HK-2 (cell line): Measurements from ENCODE around the gene MYOT.

ENCODE experiments used
- DNase-seq: peaks from one replicate; pipeline ENCODE4 v3.0.0-alpha.2; 2018; ENCODE audit not compliant: unreplicated experiment

Gene MYOT

DNA sequence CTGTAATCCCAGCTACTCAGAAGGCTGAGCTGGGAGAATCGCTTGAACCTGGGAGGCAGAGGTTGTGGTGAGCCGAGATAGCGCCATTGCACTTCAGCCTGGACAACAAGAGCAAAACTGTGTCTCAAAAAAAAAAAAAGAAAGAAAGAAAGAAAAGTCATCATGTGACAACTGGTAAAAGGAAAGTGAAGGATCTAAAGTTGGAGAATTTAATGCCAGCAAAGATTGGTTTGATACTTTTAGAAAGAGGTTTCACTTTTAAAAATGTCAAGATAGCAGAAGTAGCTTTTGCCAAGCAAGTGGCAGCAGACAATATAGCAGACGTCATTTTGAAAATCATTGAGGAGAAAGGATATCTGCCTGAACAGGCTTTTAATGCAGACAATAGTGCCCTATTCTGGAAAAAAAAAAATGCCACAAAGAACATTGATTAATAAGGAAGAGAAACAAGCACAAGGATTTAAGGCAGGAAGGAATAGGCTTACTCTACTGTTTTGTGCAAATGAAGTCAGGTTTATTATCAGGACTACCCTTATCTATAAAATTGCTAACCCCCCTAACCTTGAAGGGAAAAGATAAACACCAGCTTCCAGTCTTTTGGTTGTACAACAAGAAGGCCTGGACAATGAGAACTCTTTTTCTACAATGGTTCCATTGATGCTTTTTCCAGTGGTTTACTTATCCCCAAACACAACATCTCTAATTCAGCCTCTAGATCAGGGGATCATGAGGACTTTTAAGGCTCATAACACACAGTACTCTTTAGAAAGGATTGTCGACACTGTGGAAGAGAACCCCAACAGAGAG, 33.6 kb downstream of the MYOT start:
- DNase-seq, result no peak

DNA sequence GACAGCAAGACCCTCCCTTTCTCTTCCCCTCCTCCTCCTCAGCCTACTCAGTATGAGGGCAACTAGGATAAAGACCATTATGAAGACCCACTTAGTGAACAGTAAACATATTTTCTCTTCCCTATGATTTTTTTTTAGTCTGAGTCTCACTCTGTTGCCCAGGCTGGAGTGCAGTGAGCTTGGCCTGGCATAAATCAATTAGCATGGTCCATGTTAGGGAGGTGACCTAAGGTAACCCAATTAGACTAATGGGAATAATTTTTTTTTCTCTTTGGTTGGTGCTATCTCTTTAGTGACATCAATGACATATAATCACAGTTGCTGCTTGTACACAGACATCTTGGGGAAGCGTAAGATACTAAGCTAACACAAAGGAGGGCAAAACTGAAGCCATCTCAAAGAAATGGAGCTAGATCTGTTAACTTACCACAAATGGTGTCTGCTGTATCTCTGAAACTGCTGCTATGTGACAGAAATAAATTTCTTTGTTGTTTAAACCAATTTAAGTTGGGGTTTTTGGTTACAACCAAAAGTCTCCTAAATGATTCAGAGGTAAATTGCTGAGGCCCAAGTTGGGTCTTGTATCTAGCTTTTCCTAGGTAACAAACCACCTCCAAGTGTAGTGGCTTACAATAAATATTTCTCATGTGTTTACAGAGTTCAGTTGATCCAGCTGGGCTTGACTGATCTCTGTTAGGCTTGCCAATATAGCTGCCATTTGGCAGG, 34.9 kb downstream of the MYOT start:
- no peak for DNase-seq

- DNase-seq, result no peak
Observed at GRCh38 chr5:137914758-137915157, 47.1 kb downstream of the MYOT start.

- DNase-seq, result no peak
Observed at GRCh38 chr5:137916923-137917322, 49.3 kb downstream of the MYOT start.

GRCh38 chr5:137921931-137922330, 54.3 kb downstream of the MYOT start:
- DNase-seq, result no peak

GRCh38 chr5:137923856-137924255, 56.2 kb downstream of the MYOT start:
- no peak for DNase-seq

- no peak for DNase-seq
Observed at GRCh38 chr5:137932800-137933199, 65.1 kb downstream of the MYOT start.

DNA sequence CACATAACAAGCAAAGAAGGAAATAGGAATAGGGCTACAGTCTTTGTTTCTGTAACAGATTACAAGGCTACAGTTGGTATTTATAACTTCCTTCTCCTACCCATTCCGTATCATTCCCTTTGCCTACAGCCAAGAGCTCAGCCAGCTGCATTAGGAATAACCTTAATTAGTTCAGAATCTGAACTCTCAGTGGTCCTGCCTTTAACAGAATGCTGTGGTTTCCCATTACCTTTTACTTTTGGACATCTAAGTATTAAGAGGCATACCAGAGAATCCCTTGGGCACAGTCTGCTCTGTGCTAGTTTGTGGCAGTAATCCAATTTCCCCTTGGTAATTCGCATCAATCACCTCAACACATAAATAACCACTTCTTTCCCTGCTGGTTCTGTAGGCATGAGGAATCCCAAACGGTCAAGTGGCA, 65.8 kb downstream of the MYOT start:
- no peak for DNase-seq

GRCh38 chr5:137935190-137935589, 67.5 kb downstream of the MYOT start:
- no peak for DNase-seq

GRCh38 chr5:137935694-137936093, 68.0 kb downstream of the MYOT start:
- DNase-seq, result no peak
